HG03439 (cell line): ENCODE data around the gene SUCLG2.

Experiments
- ATAC-seq: cut with Tn5 transposase; IDR thresholded peaks from one replicate; pipeline ENCODE4 v1.9.1; 2021; ENCODE audit warnings: mild to moderate bottlenecking, moderate library complexity; ENCODE audit not compliant: unreplicated experiment

The SUCLG2 gene, protein sequence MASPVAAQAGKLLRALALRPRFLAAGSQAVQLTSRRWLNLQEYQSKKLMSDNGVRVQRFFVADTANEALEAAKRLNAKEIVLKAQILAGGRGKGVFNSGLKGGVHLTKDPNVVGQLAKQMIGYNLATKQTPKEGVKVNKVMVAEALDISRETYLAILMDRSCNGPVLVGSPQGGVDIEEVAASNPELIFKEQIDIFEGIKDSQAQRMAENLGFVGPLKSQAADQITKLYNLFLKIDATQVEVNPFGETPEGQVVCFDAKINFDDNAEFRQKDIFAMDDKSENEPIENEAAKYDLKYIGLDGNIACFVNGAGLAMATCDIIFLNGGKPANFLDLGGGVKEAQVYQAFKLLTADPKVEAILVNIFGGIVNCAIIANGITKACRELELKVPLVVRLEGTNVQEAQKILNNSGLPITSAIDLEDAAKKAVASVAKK

GRCh38 chr3:67654099-67654843 lies at the start of gene SUCLG2:
Gene SUCLG2 (minus strand): TSS chr3:67654612. CDS start chr3:67654586, 26 bp downstream.
- peak; percentile 82 for ATAC-seq

DNA sequence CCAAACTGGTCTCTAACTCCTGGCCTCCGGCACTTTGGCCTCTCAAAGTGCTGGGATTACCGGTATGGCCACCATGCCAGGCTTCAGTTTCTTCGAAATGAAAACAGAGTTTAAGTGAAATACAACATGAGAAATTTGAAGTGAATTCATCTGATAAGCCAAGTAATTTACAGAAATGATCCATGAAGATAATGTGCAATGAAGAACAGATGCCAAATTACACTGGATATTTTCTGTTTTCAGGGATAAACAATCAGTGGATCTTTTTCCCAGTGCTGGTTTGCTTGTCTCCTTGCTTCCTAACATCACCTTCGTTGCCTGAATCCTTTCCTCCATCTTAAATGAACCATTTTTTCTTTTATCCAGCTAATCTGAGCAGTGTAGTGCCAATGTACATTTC lies 46.2 kb upstream of the SUCLG2 start:
- no peak for ATAC-seq

DNA sequence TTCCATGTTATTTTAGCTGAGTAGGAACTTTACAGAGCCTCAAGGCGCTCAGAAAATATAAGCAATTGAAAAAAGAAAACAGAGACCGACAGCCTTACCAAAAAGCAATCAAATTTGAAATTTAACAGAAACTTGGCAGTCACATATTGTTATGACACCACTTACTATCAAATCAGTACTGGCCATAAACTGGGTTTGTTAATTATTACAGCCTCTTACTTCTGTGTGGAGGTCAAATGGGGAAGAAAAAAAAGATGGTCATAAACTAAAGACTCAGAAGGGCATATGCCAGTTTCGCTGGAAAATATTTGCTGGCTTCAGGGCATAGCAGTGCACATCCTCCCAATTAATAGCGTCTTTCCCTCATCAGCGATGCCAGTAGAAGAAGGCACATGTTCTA lies 45.5 kb upstream of the SUCLG2 start:
- no peak for ATAC-seq

DNA sequence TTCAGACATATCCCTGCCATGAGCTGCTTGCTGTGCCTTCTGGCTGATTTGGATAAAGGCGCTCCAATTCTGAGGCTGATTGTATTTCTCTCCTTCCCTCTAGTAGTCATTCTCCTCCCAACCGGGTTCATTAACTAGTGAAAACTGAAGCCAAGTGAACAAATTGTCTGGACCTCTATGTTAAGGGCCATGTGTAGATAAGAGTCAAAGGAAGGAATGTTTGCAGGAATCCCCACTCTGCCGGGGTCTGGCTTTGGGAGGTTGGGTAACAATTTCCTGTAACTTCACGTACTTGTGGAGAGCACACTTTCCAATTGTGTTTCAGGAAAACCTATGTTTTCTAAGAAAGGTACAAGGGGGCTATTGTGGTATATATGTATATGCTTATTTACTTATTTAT lies 38.2 kb upstream of the SUCLG2 start:
- ATAC-seq: no peak

- ATAC-seq: no peak
These were observed 37.5 kb upstream of the SUCLG2 start for GRCh38 chr3:67691926-67692325.

GRCh38 chr3:67691207-67691606 lies 36.8 kb upstream of the SUCLG2 start:
- ATAC-seq: no peak

- ATAC-seq: no peak
These were observed 35.4 kb upstream of the SUCLG2 start for GRCh38 chr3:67689806-67690205.

GRCh38 chr3:67688231-67688630 lies 33.8 kb upstream of the SUCLG2 start:
- no peak for ATAC-seq

- peak; percentile 8 for ATAC-seq
These were observed 31.7 kb upstream of the SUCLG2 start for GRCh38 chr3:67686069-67686468.

DNA sequence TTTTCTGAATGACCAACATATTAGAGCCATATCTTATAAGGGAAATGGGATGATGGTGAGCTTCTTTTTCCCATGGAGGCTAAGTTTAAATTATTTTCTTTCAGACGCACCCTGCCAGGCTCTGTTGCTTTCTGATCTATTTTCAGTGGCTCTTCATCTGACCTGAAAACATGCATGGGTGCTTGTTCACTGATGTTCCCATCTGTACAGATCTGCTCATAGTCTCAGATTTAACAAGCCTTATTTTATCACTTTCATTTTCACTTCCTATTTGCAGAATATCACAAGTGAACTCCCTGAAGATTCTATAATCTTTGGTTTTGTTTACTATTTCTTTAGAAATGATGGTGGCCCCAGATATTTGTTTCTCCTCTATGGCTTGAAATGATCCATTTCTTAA lies 31.1 kb upstream of the SUCLG2 start:
- ATAC-seq: peak; percentile 96

- no peak for ATAC-seq
These were observed 29.8 kb upstream of the SUCLG2 start for GRCh38 chr3:67684211-67684610.

DNA sequence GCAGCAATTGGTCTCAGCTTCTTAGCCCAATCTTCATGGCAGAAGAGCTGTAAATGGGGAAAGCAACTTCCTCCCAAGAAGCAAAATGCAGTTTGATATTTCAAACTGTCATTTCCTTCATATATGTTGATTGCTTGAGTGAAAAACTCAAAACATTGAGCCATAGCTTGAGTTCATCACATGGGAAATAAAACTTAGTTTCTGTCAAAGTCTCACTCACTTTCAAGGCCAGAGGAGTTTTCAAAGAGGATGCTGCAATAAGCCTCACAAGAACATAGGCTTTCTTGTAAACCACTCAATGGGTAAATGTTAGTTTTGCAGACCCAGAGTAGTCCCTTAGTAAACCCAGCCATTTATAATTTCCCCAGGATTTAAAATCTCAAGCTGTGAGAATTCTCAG lies 29.1 kb upstream of the SUCLG2 start:
- ATAC-seq: no peak

GRCh38 chr3:67678665-67679064 lies 24.3 kb upstream of the SUCLG2 start:
- peak; percentile 80 for ATAC-seq

DNA sequence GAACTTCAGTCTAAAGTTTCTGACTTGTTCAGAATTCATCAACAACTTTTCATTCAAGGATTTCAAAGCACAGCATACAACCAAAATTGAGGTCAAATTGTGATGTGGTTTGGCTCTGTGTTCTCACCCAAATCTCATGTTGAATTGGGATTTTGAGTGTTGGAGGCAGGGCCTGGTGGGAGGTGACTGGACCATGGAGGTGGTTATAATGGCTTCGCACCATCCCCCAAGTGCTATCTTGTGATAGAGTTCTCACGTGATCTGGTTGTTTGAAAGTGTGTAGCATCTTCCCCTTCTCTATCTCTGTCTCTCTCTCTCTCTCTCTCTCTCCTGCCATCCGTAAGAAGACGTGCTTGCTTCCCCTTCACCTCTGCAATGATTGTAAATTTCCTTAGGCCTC lies 19.6 kb upstream of the SUCLG2 start:
- ATAC-seq: no peak

DNA sequence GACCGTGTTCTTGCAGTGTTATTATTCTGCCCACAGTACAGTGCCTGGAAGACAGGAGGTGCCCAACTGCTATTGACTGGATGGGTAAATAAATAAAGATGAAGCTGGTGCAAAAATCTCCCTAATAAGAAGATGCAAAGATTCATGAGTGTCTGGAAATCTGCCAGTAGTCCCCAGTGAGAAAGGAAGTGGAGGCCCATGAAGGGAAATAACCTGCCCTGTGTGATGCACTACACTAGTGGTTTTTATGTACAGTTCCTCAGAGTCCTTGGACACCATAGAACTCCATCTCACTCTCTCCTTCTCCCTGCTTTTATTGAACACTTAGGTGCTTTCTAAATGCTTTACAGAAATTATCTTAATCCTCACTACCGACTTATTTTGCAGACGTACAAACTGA lies 8.3 kb upstream of the SUCLG2 start:
- ATAC-seq: no peak

DNA sequence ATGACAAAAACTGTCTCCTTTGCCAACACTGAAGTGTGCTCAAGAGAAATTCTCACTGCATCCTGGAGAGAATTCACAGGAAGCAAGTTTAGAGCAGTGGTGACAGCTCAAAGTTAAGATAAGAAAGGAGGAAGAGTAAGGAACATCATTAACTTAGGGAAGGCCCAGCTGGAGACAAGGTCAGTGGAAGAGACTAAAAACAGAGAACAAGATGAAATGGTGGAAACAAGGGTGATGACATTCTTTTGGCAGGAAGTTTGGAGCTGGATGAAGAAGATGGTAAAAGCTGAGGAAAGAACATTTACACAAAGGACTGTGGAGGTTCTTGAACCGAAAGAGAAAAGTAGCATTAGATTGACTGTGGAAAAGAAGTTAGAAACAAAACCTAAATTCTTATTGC lies 6.7 kb upstream of the SUCLG2 start:
- ATAC-seq: no peak

DNA sequence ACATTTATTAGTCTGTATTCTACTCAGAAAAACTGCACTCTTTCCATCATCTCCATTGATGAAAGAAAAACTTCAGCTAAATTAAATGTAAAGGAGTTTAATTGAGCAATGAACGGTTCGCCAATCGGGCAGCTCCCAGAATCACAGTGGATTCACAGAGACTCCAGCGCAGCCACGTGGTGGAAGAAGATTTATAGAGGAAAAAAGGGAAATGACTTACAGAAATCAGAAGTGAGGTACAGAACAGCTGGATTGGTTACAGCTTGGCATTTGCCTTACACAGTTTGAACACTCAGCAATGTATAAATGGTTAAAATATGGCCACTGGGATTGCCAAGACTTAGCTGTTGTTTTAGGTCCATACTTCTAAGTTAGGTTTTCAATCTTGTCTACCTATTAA lies 2.8 kb upstream of the SUCLG2 start:
- ATAC-seq: no peak

GRCh38 chr3:67656614-67657013 lies 2.2 kb upstream of the SUCLG2 start:
- no peak for ATAC-seq

DNA sequence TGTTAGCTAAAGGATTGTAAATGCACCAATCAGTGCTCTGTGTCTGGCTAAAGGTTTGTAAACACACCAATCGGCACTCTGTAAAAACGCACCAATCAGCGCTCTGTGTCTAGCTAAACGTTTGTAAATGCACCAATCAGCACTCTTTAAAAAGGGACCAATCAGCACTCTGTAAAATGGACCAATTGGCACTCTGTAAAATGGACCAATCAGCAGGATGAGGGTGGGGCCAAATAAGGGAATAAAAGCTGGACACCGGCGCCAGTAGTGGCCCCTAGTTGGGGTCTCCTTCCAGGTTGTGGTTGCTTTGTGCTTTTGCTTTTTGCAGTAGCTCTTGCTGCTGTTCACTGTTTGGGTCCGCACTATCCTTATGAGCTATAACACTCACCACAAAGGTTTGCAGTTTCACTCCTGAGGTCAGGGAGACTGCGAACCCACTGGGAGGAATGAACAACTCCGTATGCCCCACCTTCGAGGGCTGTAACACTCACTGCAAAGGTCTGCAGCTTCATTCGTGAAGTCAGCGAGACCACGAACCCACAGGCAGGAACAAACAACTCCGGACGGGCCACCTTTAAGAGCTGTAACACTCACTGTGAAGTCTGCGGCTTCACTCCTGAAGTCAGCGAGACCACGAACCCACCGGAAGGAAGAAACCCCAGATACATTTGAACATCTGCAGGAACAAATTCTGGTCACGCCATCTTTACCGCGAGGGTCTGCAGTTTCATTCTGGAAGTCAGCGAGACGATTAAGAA lies 1.1 kb upstream of the SUCLG2 start:
- peak; percentile 37 for ATAC-seq

DNA sequence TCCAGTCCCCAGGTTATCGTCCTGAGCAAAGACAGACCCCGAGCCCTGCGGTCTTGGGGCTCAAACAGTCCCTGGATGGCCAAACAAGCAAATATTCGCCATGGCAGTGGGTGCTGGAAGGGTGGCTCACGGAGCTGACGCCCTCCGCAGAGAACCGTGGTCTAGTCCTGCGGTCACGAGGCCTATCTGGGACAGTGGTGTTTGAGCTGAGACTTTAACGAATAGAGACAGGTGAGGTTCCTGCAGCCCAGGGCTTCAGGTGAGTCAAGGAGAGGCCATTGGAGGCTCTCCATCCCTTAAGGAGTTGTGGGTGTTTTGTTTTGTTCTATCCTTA lies 399 bp upstream of the SUCLG2 start:
- no peak for ATAC-seq

GRCh38 chr3:67653425-67654098 lies 850 bp downstream of the SUCLG2 start:
- ATAC-seq: peak; percentile 34
